Lower leg skin (tissue), 3 donors: ENCODE results near the gene DOCK3.

Source experiments
- POLR2A ChIP-seq, 2 donors: fragments of 450-650 bp; IDR thresholded peaks; one replicate each; pipeline ENCODE4 v1.6.1; 2016 to 2017; ENCODE audit warnings: antibody characterized with exemption in 2 of 2, mild to moderate bottlenecking in 1 of 2, moderate library complexity in 1 of 2
- TF ChIP-seq, protein P1 (sequence below), 3 donors: fragments of 450-650 bp; IDR thresholded peaks; one replicate each; pipeline ENCODE4 v1.5.1; 2016; ENCODE audit warnings: antibody characterized with exemption in 3 of 3, mild to moderate bottlenecking in 3 of 3, moderate library complexity in 2 of 3

DNA sequence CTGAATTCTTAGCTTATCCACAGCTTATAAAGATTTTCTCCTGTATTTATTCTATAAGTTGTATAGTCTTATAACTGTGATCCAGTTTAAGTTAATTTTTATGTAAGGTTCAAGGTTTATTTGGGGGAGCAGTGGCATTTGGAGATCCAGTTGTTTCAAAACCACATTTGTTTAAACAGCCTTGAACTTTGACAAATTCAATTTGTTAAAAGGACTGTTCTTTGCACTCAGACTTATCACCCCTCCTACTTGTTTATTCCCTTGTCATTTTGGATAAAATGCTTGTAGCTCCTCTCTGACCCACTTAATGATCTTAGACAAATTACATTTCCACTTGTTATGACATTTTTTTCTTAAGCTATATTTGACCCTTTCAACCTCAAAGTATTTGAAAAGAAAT is 327.8 kb downstream of the DOCK3 start:
- TF ChIP-seq, protein P1, sequence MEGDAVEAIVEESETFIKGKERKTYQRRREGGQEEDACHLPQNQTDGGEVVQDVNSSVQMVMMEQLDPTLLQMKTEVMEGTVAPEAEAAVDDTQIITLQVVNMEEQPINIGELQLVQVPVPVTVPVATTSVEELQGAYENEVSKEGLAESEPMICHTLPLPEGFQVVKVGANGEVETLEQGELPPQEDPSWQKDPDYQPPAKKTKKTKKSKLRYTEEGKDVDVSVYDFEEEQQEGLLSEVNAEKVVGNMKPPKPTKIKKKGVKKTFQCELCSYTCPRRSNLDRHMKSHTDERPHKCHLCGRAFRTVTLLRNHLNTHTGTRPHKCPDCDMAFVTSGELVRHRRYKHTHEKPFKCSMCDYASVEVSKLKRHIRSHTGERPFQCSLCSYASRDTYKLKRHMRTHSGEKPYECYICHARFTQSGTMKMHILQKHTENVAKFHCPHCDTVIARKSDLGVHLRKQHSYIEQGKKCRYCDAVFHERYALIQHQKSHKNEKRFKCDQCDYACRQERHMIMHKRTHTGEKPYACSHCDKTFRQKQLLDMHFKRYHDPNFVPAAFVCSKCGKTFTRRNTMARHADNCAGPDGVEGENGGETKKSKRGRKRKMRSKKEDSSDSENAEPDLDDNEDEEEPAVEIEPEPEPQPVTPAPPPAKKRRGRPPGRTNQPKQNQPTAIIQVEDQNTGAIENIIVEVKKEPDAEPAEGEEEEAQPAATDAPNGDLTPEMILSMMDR (IDR thresholded peaks at IDR 0.05), result no peak
- TF ChIP-seq POLR2A (IDR thresholded peaks at IDR 0.05), result no peak
